Measurements from ENCODE around the gene TFCP2.

DNA sequence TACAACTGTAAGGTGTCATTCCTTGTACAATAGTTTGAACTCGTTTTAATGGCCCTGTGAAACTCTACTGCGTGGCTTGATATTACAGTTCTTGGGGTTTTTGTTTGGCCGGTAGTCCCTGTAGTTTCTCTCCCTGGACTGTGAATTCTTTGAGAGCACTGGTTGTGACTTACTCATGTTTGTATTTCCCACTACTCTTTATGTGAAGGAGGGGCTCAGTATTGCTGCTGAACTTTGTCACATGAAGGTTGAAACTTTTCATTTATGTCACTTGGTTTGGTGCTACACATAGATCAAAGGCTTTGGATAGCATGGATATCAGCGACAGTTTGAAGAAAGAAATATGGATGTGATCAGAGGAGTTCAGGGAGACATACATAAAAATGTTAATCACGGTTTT lies 46.4 kb upstream of the TFCP2 start:
- TF ChIP-seq, protein P1, sequence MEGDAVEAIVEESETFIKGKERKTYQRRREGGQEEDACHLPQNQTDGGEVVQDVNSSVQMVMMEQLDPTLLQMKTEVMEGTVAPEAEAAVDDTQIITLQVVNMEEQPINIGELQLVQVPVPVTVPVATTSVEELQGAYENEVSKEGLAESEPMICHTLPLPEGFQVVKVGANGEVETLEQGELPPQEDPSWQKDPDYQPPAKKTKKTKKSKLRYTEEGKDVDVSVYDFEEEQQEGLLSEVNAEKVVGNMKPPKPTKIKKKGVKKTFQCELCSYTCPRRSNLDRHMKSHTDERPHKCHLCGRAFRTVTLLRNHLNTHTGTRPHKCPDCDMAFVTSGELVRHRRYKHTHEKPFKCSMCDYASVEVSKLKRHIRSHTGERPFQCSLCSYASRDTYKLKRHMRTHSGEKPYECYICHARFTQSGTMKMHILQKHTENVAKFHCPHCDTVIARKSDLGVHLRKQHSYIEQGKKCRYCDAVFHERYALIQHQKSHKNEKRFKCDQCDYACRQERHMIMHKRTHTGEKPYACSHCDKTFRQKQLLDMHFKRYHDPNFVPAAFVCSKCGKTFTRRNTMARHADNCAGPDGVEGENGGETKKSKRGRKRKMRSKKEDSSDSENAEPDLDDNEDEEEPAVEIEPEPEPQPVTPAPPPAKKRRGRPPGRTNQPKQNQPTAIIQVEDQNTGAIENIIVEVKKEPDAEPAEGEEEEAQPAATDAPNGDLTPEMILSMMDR (IDR thresholded peaks at IDR 0.05 in 8 of 11, conservative IDR thresholded peaks at IDR 0.05 in 3 of 11): no peak
- TF ChIP-seq POLR2A (IDR thresholded peaks at IDR 0.05): no peak
